Caki2 (cell line): ENCODE data around the gene SPAG8. TPM values are rescaled to one million over a fixed set of nuclear protein-coding genes. Genes with fewer than 3 reads are reported as not detected.

Experiments
- total RNA-seq: library from RNA; depleted of rRNA; stranded (reverse); fragments of >200 nt; shearing (Covaris generic); gene quantifications from 2 replicates; pipeline ENCODE4 v1.2.3, GENCODE V29; 2014; ENCODE audit warnings: low replicate concordance; rRNA removed

The SPAG8 gene
- total RNA-seq, 1 experiment from 2014 or later, result 0.24 TPM

Other genes with a start within 250 kb of the SPAG8 start
- gene TESK1, start 207.0 kb downstream of the SPAG8 start, total RNA-seq, result 2.9 and 3.0 TPM in 2 replicates
- gene CD72, start 193.8 kb downstream of the SPAG8 start, total RNA-seq, result 0.12 and 0.68 TPM in 2 replicates
- gene SIT1, start 161.3 kb downstream of the SPAG8 start, total RNA-seq, result not detected in 2 replicates
- 4,579 and 6,436 TPM in 2 replicates for gene RMRP, start 154.2 kb downstream of the SPAG8 start, total RNA-seq
- gene CCDC107, start 154.0 kb downstream of the SPAG8 start, total RNA-seq, result 3.5 and 19.6 TPM in 2 replicates
- gene ARHGEF39, start 147.1 kb downstream of the SPAG8 start, total RNA-seq, result 7.8 and 10.4 TPM in 2 replicates
- gene CA9, start 138.3 kb downstream of the SPAG8 start, total RNA-seq, result 0.30 and 11.6 TPM in 2 replicates
- gene TPM2, start 122.3 kb downstream of the SPAG8 start, total RNA-seq, result 2.4 and 7.8 TPM in 2 replicates
- 106 and 122 TPM in 2 replicates for gene TLN1, start 80.1 kb downstream of the SPAG8 start, total RNA-seq
- gene CREB3, start 79.6 kb downstream of the SPAG8 start, total RNA-seq, result 53.3 and 55.1 TPM in 2 replicates
- 17.7 and 24.7 TPM in 2 replicates for gene GBA2, start 63.0 kb downstream of the SPAG8 start, total RNA-seq
- 5.7 and 7.4 TPM in 2 replicates for gene RGP1, start 63.0 kb downstream of the SPAG8 start, total RNA-seq
- gene MSMP, start 58.0 kb downstream of the SPAG8 start, total RNA-seq, result not detected in 2 replicates
- gene NPR2, start 20.7 kb downstream of the SPAG8 start, total RNA-seq, result 2.0 TPM in 1 of 2 replicates, not detected in the other
- 21.5 and 75.0 TPM in 2 replicates for gene HINT2, start 2.8 kb upstream of the SPAG8 start, total RNA-seq
- not detected in 2 replicates for gene FAM221B, start 16.5 kb upstream of the SPAG8 start, total RNA-seq
- 0.38 and 1.5 TPM in 2 replicates for gene TMEM8B, start 17.0 kb upstream of the SPAG8 start, total RNA-seq
- gene OR13J1, start 58.1 kb upstream of the SPAG8 start, total RNA-seq, result not detected in 2 replicates
- gene HRCT1, start 93.9 kb upstream of the SPAG8 start, total RNA-seq, result 26.7 and 36.7 TPM in 2 replicates
- not detected in 2 replicates for gene SPAAR, start 97.2 kb upstream of the SPAG8 start, total RNA-seq
- gene OR2S2, start 145.9 kb upstream of the SPAG8 start, total RNA-seq, result not detected in 2 replicates
- 5.4 and 7.8 TPM in 2 replicates for gene RECK, start 224.7 kb upstream of the SPAG8 start, total RNA-seq